AG08395 (cell line): ENCODE results near the gene FREM1.
"Not testable (repeated sequence)": the region's sequence is repeated elsewhere in the genome, so short reads cannot be mapped to it uniquely, and the experiment has no call there.

Experiments
- DNase-seq: peaks from one replicate; pipeline ENCODE4 v3.0.0; 2012; ENCODE audit warnings: mixed read lengths, low spot score

FREM1 gene, protein sequence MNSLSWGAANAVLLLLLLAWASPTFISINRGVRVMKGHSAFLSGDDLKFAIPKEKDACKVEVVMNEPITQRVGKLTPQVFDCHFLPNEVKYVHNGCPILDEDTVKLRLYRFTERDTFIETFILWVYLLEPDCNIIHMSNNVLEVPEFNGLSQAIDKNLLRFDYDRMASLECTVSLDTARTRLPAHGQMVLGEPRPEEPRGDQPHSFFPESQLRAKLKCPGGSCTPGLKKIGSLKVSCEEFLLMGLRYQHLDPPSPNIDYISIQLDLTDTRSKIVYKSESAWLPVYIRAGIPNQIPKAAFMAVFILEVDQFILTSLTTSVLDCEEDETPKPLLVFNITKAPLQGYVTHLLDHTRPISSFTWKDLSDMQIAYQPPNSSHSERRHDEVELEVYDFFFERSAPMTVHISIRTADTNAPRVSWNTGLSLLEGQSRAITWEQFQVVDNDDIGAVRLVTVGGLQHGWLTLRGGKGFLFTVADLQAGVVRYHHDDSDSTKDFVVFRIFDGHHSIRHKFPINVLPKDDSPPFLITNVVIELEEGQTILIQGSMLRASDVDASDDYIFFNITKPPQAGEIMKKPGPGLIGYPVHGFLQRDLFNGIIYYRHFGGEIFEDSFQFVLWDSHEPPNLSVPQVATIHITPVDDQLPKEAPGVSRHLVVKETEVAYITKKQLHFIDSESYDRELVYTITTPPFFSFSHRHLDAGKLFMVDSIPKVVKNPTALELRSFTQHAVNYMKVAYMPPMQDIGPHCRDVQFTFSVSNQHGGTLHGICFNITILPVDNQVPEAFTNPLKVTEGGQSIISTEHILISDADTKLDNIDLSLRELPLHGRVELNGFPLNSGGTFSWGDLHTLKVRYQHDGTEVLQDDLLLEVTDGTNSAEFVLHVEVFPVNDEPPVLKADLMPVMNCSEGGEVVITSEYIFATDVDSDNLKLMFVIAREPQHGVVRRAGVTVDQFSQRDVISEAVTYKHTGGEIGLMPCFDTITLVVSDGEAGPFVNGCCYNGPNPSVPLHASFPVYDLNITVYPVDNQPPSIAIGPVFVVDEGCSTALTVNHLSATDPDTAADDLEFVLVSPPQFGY (N-terminal part only)

DNA sequence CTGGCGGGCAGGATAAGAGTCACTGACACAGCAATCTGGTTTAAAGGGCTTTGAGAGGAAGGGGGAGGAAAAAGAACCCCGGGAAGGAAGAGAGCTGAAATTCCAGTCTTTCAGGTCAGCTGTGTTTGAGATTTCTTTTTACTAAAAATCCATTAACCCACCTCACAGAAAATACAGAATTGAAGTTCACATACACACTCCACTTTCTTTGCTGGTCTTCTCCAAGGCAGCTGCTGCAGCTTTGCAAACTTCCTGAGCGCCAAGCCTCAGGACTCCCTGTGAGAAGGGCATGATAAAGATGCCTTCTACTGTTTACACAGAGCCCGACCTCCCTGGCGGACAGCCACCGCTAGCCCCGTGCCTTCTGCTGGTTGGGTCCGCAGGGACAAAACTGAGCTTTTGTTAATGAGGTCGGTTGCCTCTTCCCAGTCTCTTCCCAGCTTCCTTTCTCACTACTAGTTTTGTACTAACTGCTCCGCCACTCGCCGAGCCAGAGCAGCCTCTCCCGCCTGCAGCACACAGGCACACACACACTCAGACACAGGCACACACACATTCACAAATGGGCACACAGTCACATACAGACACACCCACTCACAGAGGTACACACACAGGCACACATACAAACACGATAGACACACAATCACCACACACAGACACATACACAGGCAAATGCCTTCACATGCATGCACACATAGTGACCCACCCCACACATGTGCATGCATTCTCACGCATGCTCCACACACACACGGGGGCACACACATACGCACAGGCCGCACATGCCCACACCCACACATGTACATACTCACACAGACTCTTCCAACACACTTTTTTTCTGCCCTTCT is at the start of gene FREM1:
Gene FREM1 (minus strand): TSS at position 468 of the 845 bp plus-strand sequence. CDS start 41,451 bp downstream, outside the sequence.
- DNase-seq: peak; percentile 7

DNA sequence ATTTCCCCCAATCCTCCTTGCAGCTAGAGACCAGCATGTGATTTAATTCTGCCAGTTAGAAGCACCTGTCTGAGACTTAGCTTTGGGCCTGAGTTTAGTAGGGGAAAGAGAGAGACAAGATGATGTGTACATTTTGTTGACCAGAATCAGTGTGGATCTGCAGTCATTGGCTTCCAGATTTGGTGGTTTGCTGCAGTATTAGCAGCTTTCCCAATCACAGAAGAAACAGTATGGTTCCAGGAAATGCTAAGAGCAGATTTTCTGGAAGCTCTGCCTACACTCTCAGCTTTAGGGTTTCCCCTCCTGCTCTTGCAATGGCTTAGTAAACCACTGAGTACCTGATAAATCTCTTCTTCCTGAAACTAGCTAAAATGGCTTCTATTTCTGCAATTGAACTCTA is 48.8 kb upstream of the FREM1 start:
- DNase-seq: no peak

DNA sequence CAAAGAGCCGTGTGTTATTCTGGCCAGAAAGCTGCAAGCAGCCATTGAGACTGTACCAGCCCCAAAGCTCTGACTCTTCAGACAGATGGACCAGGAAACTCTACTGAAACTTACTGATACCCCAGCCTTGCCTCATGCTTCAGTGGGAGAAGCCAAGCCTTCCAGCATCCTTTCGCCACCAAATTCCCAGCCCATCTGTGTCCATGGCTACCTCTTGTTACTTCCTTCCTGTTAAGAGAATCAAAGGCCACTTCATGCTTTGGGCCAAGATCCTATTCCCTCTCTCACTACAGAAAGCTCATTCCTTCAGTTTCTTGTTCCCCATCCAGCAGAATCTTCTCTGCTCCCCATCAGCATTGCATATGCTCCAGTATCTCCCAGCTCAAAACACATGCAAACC is 46.9 kb upstream of the FREM1 start:
- no peak for DNase-seq

DNA sequence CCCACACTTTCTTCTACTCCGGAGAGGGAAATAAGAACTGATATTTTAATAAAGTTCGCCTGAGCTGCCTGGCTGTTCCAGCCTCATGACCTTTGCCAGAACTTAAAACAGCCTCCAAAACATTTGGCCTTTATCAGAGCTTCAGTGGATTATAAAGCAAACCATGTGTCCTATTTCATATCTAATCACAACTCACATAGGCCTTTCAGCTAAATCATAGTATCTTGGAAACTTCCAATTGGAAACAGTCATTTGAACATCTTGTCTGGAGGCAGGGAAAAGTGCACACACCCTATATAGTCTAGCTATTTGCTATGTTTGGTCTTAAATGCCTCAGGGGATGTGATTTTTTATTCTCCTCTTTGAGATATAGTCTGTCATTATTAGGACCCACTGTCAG is 46.0 kb upstream of the FREM1 start:
- DNase-seq: no peak

DNA sequence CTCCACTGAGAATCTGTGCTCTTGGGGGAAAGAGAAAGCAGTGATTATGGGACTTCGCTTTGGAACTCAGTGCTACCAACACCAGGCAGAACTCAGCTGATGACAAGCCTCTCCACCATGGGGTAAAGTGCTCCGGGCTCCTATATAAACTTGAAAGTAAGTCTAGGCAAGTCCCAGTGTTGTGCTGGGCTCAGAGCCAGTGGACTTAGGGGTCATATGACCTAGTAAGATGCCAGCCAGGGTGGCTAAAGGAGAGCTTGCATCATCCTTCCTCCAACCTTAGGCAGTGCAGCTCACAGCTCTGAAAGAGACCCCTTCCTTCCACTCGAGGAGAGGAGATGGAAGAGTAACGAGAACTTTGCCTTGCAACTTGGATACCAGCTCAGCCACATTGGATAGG is 35.1 kb upstream of the FREM1 start:
- DNase-seq: no peak

DNA sequence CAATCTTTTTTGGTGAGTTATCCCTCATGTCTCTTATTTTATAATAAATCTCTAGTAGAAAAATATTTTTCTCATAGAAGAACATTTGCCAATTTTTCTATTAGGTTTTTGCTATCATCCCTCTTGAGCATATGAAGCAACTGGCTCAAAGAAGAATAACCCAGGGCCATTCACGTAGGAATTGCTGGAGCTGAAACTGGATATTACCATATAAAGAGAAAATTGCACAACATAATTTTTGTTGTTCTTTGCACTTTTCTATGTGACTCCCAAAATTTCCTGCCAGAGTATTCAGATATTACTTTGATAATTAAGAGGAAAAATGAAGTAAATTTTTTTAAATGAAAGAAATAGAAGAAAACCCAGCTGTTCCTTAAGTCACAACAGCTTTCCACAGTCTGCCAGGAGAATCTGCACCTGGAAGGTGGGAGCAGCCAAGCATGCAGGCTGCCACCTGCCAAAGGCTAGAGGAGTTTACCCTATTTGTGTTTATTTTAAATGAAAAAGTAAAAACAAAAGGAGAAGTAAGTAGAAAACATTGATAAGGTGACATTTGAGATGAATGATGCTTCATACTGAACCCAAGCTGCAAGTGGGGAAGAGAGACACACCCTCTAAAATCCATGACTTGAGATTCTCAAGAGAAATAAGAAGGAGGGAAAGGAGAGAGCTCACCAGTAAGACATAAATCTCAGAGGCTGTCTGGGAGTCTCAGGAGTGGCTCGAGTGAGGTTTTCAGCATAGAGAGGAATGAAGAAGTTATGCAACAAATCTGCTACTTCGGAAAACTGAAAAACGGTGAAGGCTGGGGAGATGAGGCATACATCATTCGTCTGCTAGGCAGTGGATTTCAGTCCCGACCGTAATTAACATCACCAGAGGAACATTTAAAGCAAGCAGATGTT is 31.5 kb upstream of the FREM1 start:
- no peak for DNase-seq

DNA sequence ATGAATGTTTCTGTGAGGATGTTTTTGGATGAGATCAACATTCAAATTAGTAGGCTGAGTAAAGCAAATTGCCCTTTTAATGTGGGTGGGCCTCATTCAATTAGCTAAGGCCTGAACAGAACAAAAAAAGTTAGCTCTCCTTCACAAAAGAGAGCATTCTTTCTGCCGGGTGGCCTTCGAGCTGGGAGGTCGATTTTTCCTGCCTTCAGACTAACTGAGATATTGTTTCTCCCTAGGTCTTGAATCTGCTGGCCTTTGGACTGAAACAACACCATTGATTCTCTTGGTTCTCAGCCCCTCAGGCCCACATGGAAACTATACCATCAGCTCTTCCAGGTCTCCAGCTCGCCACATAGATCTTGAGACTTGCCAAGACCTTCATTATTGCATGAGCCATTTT is 29.1 kb upstream of the FREM1 start:
- no peak for DNase-seq

DNA sequence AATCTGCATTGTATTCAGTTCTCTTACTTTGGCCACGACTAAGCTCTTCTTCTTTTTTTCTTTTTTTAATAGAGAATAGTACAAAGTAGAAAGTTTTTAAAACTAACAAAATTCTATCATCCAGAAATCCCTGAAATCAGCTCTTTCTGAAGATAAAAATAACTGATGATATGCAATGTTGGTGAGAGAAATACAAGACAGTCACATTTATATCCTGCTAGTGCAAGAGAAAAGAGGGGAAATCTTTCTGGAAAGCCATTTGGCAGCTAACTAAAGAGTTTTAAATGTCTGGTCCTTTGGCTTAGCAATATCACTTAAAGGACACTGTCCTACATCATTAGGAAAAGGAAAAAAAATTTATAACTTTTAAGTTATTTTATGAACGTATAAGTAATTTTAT is 27.0 kb upstream of the FREM1 start:
- no peak for DNase-seq

DNA sequence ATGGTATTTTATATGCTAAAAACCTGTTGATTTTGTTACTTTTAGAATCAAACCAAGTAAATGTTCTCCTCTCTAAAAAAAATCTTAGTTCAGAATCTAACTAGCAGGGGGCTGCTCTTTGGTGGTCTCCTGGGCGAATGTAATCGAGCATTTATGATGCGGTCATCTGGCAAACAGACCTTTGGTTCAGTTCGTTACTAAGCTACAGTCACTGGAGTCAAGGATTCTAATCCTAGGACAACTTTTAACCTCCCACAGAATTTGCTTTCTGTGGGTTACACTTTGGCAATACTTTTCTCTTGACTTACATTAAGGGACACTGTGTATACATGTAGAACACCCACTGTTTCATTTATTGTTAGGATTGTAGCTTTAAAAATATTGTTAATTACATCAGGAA is 26.3 kb upstream of the FREM1 start:
- no peak for DNase-seq

DNA sequence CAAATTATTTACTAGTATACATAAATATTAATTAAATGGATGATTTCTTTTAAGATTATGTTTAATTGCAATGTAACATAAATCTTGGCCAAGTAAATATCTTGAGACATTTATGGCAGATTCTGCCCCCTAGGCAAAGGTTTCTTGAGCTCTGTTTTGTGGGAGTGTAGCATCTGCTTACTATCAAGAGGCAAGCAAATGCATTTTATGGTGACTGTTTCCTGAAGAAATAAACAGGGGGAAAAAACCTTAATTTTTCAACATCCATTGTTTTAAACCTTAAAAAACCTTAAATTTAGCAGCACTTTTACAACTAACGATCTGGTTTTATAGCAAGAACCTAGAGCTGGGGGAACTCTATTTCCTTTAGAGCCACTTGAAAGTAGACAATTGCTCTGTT is 25.7 kb upstream of the FREM1 start:
- DNase-seq: no peak

DNA sequence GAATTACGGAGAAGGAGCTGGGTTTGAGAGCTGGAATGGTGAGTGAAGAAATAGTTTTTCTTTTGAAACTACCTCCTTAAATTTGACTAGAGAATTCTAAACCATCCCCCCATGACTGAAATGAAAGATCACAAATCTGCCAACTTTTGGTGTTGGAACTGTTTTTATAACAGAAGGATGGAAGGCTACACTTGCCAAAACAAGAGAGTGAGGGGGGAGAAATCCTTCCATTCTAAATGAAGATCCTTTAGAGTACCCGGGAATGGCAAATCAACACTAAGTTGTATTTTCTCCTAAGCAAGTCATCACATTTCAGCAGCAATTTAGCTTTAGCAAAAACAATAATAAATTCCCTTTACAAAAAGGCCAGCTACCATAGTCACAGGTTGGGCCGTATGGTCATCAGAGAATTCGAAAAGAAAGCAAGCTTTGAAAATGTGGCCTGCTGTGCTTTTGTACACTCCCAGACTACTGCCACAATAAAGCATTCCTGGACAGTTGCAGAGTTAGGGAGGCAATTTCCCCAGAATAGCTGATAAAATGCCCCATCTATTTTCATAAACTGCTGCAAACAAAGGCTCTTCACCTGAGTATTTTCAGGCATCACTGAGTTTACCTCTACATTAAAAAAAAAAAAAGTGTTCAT is 25.0 kb upstream of the FREM1 start:
- DNase-seq: no peak

DNA sequence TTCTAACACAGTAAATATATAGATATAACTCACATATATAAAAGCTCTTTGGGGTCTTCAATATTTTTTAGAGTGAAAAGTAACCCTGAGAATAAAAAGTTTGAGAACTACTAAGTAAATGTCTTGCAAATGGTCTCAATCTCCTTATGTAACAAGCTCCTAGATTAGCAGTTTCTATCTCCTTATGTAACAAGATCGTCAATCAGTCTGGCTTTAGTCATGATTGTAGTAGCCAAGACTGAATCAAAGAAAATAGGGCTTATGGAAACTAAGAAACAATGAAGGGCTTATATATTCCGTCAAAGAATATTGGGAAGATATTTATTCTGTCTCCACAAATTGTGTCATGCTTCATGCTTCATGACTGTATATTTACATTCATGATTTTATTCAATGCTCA is 22.4 kb upstream of the FREM1 start:
- no peak for DNase-seq

DNA sequence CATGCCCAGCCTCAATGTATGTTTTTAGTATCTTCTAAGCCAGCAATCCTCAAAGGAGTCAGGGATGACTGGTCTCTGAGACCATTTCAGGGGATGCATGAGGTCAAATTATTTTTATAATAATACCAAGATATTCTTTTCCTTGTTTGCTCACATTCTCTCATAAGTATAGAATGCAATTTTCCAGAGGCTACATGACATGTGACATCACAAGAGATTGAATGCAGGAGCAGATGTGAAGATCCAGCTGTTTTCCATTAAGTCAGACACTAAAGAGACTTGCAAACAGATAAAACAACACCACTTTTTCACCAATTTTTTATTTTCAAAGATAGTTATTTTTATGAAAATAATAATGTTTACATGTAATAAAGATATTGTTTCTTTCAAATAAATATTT is 22.0 kb upstream of the FREM1 start:
- no peak for DNase-seq

DNA sequence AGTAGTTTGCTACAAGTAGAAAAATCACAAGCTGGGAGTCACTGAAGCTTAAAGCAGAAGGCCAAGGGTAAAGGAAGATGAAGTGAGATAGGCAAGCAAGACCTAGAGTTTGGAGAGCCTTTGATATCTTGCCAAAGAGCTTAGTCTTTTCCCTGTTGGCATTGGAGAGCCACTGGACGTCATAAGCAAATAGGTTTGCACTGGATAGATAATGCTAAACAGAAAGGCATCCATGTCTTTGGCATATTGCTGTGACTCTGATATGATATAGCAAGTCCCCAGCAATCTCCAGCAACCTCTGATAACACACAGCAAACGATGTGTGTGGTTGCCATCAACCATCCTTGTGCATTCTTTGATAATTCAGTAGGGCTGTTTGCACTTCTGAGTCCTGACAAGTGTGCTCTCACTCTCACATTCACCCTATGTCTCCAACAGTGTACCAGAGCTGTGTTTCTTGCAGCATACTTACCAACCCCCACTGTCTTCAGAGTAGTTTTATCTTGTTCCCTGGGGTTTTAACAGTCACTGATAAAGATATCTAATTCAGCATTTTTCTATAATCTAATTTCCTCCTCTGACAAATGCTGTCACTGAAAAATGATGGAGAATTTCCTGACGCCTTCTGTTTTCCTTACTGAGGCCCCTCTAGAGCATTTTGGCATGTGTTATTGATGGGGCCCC is 16.9 kb upstream of the FREM1 start:
- DNase-seq: no peak

DNA sequence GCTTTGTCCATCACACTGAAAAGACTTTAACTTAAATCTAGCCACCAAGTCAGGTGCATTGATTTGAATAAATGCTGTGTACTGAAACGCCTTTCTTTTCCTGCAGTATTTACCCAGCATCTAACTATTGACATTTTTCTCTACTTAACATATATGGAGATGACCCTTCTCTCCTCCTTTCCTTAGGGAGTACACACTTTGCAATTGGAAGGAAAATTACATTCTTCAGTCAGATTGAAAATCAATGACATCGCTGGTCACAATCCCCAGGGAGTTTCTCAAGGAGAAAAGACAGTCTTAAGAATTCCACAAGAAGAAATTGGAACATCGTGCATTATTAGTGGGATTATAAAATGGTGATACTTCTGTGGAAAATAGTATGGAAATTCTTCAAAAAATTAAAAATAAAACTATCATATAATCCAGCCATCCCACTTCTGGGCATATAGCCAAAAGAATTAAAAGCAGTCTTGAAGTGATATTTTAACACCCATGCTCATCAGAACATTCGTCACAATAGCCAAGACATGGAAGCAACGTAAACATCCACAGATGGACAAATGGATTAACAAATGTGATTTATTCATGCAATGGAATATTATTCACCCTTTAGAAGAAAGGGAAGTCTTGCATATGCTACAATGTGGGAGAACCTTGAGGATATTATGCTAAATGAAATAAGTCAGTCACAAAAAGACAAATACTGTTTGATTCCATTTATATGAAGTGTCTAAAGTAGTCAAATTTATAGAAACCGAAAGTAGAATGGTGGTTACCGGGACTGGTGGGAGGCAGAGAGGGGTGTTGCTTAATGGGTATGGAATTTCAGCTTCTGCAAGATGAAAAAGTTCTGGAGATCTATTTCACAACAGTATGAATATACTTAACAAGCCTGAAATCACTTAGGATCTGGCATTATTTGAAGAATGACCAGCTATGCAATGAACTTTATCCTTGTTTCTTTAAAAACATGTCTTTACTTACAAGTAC is 14.3 kb upstream of the FREM1 start:
- DNase-seq: peak; percentile 54

DNA sequence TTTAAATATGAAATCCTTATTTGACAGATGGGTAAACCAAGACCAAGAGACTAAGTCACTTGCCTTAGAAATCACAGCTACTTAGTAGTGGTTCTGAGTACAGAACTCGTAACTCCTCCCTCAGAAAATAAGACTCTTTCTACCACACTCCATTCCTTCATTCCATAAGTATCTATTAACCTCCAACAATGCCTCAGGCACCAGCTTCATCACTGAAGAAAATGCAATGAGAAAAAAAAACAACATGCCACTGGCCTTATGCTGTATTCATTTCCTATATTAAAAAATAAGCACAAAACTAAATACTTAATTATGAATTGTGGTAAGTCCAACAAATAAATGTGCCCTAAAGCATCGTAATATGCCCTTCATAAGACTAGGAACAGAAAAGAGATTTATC is 13.5 kb upstream of the FREM1 start:
- no peak for DNase-seq

DNA sequence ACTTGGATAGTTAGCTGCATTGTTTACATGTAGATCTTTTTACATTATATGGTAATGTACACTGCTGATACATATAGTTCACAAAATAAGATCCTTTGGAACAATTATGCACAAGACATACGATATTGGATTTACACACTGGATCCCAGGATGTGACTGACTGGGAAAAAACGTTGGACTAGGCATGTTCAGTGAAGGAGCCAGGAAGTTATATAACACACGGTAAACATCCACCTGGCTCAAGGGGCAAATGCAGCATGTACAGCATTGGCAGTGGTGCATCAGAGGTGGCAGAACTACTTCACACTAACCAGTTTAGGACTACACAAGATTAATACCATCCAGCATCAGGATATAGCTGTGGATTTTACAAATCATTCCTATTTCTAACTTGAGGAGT is 10.6 kb upstream of the FREM1 start:
- DNase-seq: not testable (repeated sequence)

DNA sequence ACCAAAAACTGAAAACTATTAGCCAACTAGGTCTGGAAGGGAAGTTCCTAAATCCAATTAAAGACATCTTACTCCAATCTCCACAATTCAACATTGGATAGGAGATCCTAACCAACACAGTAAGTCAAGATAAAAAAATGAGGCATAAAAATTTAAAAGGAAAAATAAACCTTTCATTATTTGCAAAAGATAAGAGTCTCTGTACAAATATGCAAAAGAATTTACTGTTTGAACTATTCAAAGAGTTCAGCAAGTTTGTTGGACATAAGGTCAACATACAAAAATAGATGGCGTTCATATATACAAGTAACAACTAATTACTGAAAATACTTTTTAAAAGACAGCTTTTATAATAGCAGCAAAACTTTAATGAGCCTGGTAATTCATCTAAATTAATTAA is 3.1 kb upstream of the FREM1 start:
- DNase-seq: no peak

DNA sequence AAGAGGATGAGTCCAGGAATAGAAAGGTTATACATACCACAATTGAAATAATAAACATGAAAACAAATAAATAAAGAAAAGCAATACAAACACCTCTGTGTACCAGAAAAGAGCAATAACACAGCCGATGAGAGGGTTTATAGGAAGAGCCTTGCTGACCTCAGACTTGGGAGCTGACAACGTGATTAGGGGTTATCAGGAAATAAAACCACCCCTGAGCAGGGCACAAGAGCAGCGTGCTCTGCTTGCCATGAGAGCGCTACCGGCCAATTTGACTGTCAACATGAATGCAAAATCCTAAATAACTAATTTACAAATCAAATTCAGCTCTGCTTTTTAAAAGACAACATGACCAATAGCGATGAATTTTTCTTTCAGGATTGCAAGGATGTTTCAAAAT is 2.6 kb upstream of the FREM1 start:
- DNase-seq: no peak
